Caco-2 (cell line): Measurements from ENCODE around the gene PLD3. TPM values are rescaled to one million over a fixed set of nuclear protein-coding genes. Genes with fewer than 3 reads are reported as not detected.

Experiments used
- BruUV-seq: library from RNA; stranded (reverse); fragments of 400-500 nt; replicated peaks from 2 replicates; lab custom pipeline; 2021; lab: Mats Ljungman, UMichigan
- CTCF ChIA-PET: fragments of 300-600 bp; sonication (Branson Sonifier 250); formaldehyde crosslinking; loops from one replicate; lab custom pipeline; 2022; ENCODE audit warnings: antibody characterized with exemption; lab: Charles Lee
- POLR2A ChIA-PET: fragments of 300-600 bp; sonication (Branson Sonifier 250); formaldehyde crosslinking; loops from one replicate; lab custom pipeline; 2022; ENCODE audit warnings: antibody characterized with exemption; lab: Charles Lee
- DNase-seq, 2 experiments: peaks; one replicate each; pipeline versions ENCODE4 v3.0.0 to v3.0.0-alpha.2; 2020 to 2022
- H3K27me3 ChIP-seq: replicated peaks from 2 replicates; pipeline ENCODE4 v1.6.0; 2011; ENCODE audit warnings: low read length; ENCODE audit not compliant: control insufficient read depth, insufficient read depth
- H3K36me3 ChIP-seq: 2 replicates; pipeline ENCODE4 v1.5.1; 2011; ENCODE audit warnings: low read length; ENCODE audit not compliant: control insufficient read depth, insufficient read depth
- H3K4me1 ChIP-seq: fragments of 250-450 bp; sonication (Bioruptor Pico); 2 replicates; pipeline ENCODE4 v1.5.1; 2020; ENCODE audit warnings: mild to moderate bottlenecking
- H3K4me3 ChIP-seq: 2 replicates; pipeline ENCODE4 v1.5.1; 2011; ENCODE audit warnings: low read depth, mild to moderate bottlenecking, control low read depth, low read length
- H3K9me3 ChIP-seq: fragments of 250-450 bp; sonication (Bioruptor Pico); 2 replicates; pipeline ENCODE4 v1.5.1; 2020; ENCODE audit warnings: mild to moderate bottlenecking, moderate library complexity
- H3K27ac Mint-ChIP-seq: one replicate; pipeline ENCODE4 v1.8.0; 2022; ENCODE audit warnings: mixed read lengths; ENCODE audit not compliant: unreplicated experiment
- H3K27me3 Mint-ChIP-seq: one replicate; pipeline ENCODE4 v1.8.0; 2022; ENCODE audit warnings: mixed read lengths; ENCODE audit not compliant: insufficient read depth, unreplicated experiment
- H3K36me3 Mint-ChIP-seq: one replicate; pipeline ENCODE4 v1.8.0; 2022; ENCODE audit warnings: mild to moderate bottlenecking, mixed read lengths; ENCODE audit not compliant: insufficient read depth, unreplicated experiment
- H3K4me1 Mint-ChIP-seq: one replicate; pipeline ENCODE4 v1.8.0; 2022; ENCODE audit warnings: low read depth, mixed read lengths; ENCODE audit not compliant: unreplicated experiment
- H3K4me3 Mint-ChIP-seq: one replicate; pipeline ENCODE4 v1.8.0; 2022; ENCODE audit warnings: mild to moderate bottlenecking, moderate library complexity, mixed read lengths; ENCODE audit not compliant: unreplicated experiment
- H3K9me3 Mint-ChIP-seq: one replicate; pipeline ENCODE4 v1.8.0; 2022; ENCODE audit warnings: mixed read lengths; ENCODE audit not compliant: unreplicated experiment
- CTCF ChIP-seq, 2 experiments: fragments of 200-600 bp in 1 of 2; IDR thresholded peaks; 1 replicate in 1 of 2; 2 replicates in 1 of 2; pipeline versions ENCODE4 v1.5.1 to v1.8.0; 2011 to 2022; ENCODE audit warnings: antibody characterized with exemption in 1 of 2, control low read depth in 1 of 2, inconsistent platforms in 1 of 2, low read depth in 1 of 2, low read length in 1 of 2, mild to moderate bottlenecking in 1 of 2, moderate library complexity in 1 of 2; ENCODE audit not compliant: insufficient read depth in 1 of 2, severe bottlenecking in 1 of 2, unreplicated experiment in 1 of 2
- intact Hi-C: fragments of 100-400 bp; cut with micrococcal nuclease; formaldehyde crosslinking; loops from one replicate; pipeline ENCODE4 v1.10.0; 2022; ENCODE audit not compliant: unreplicated experiment
- total RNA-seq: library from RNA; stranded (reverse); gene quantifications from 2 replicates; pipeline ENCODE4 v1.2.3, GENCODE V29; 2022

Gene PLD3
- total RNA-seq, 1 experiment from 2014 or later, result 114 TPM

DNA sequence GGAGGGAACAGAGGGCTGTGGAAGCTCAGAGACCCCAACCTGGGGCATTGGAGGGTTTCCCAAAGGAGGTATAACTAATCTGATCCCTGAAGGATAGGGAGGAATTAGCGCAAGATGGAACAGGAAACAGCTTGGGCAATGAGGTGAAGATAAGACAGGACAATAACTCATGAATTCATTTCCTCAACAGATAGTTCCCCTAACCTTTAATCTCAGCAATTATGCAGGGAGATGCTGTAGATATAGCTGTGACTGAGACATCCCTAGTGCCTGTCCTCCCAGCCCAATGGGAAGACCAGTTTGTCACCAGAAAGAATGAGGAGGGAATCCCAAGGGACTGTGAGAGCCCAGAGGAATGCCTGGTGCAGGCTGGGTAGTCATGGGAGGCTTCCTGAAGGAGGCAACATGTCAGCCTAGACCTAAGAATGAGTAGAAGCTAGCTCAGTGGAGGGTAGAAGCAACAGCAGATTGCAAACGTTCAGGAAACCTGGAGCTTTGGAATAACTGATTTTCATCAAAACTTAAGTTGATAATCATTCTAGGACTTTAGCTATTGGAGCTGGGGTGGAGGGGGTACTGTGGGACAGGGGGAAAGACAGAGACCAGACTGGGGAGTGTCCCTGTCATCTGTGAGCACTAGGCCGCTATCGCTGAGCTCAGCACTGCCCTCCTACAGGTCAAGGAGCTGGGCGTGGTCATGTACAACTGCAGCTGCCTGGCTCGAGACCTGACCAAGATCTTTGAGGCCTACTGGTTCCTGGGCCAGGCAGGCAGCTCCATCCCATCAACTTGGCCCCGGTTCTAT lies 22.7 kb downstream of the PLD3 start:
- Mint-ChIP-seq H3K4me1 (no peaks in the 10 kb centered on the region), H3K27ac (no peak overlapping the region), H3K36me3 (no peaks in the 10 kb centered on the region), H3K4me3 (no peak overlapping the region), H3K9me3 (no peaks in the 10 kb centered on the region), H3K27me3 (no peaks in the 10 kb centered on the region)
- Histone ChIP-seq H3K9me3 (no peaks in the 10 kb centered on the region), H3K27me3 (no peaks in the 10 kb centered on the region), H3K4me1 (no peaks in the 10 kb centered on the region), H3K36me3 (no peaks in the 10 kb centered on the region; the same call in 1 of the 2 replicates), H3K4me3 (no peak overlapping the region)
- BruUV-seq, result no TSS peak
- ChIA-PET POLR2A (no interaction called here), CTCF (no interaction called here)
- no peak for DNase-seq
- no peak for TF ChIP-seq CTCF (IDR thresholded peaks at IDR 0.05; ENCODE audit: insufficient read depth in 1 of 2, low read depth in 1 of 2, low read length in 1 of 2, severe bottlenecking in 1 of 2, unreplicated experiment in 1 of 2)
- intact Hi-C loops, result no loop called here

- H3K4me3 ChIP-seq, result no peak overlapping the region
- Mint-ChIP-seq H3K4me1 (no peaks in the 10 kb centered on the region), H3K9me3 (no peaks in the 10 kb centered on the region), H3K4me3 (no peak overlapping the region), H3K27me3 (no peaks in the 10 kb centered on the region), H3K36me3 (no peaks in the 10 kb centered on the region), H3K27ac (no peak overlapping the region)
- ChIA-PET CTCF (no interaction called here), POLR2A (no interaction called here)
- DNase-seq, result no peak
- intact Hi-C loops, result no loop called here
- TF ChIP-seq CTCF (IDR thresholded peaks at IDR 0.05; ENCODE audit: insufficient read depth in 1 of 2, low read depth in 1 of 2, low read length in 1 of 2, severe bottlenecking in 1 of 2, unreplicated experiment in 1 of 2), result no peak
- no peaks in the 10 kb centered on the region for H3K9me3 ChIP-seq
- H3K27me3 ChIP-seq, result no peaks in the 10 kb centered on the region
- no TSS peak for BruUV-seq
- H3K4me1 ChIP-seq, result no peaks in the 10 kb centered on the region
- no peaks in the 10 kb centered on the region; the same call in 1 of the 2 replicates for H3K36me3 ChIP-seq
Measured at GRCh38 chr19:40371802-40372122, 23.3 kb downstream of the PLD3 start.

DNA sequence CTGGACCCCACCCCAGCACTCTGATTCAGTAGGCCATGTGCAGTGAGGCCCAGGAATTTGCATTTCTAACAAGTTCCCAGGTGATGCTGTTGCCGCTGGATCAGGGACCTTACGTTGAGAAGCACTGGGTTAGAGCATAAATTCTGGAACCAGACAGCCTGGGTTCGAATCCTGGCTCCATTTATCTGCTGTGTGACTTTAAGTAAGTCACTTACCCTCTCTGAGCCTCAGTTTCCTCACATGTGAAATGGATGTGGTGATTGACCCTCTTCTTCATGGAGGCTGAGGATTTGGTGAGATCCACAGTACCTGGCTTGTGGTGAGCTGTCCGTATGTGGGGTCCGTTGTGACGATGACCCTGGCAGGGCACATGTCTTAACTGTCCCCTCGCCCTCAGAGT lies 25.6 kb downstream of the PLD3 start:
- H3K4me1 ChIP-seq, result no peaks in the 10 kb centered on the region
- H3K9me3 ChIP-seq, result no peaks in the 10 kb centered on the region
- intact Hi-C loops, result no loop called here
- H3K27me3 ChIP-seq, result no peaks in the 10 kb centered on the region
- BruUV-seq, result no TSS peak
- no peak for TF ChIP-seq CTCF (IDR thresholded peaks at IDR 0.05; ENCODE audit: insufficient read depth in 1 of 2, low read depth in 1 of 2, low read length in 1 of 2, severe bottlenecking in 1 of 2, unreplicated experiment in 1 of 2)
- POLR2A ChIA-PET, result no interaction called here
- Mint-ChIP-seq H3K9me3 (no peaks in the 10 kb centered on the region), H3K4me1 (no peaks in the 10 kb centered on the region), H3K27ac (no peak overlapping the region), H3K4me3 (no peak overlapping the region), H3K27me3 (no peaks in the 10 kb centered on the region), H3K36me3 (no peaks in the 10 kb centered on the region)
- no peaks in the 10 kb centered on the region; the same call in 1 of the 2 replicates for H3K36me3 ChIP-seq
- CTCF ChIA-PET, result no interaction called here
- no peak overlapping the region for H3K4me3 ChIP-seq
- no peak for DNase-seq
